Measurements from ENCODE around the gene KCNQ1. TPM values are rescaled to one million over a fixed set of nuclear protein-coding genes. Genes with fewer than 3 reads are reported as not detected.

Gene KCNQ1
- total and polyA plus RNA-seq, 8 donors = 7.1 to 37.7 (median 9.9) TPM

- intact Hi-C loops (cut with DNase I) = no loop called here
- H3K9me3 ChIP-seq = no peaks in the 10 kb centered on the region
- no peak for TF ChIP-seq CTCF (IDR thresholded peaks at IDR 0.05)
- no peaks in the 10 kb centered on the region for H3K27me3 ChIP-seq
- ATAC-seq (no peak), DNase-seq (peak in 1 of 4 donors; percentile 35)
- peaks cover 10 to 32% of the 10 kb centered on the region in 2 donors for H3K4me1 ChIP-seq
- H3K36me3 ChIP-seq = no peaks in the 10 kb centered on the region
- no peak overlapping the region for H3K4me3 ChIP-seq
- H3K27ac ChIP-seq = no peak overlapping the region
Observed at GRCh38 chr11:2808850-2809846, 364.3 kb downstream of the KCNQ1 start.

GRCh38 chr11:2809854-2810253 lies 365.0 kb downstream of the KCNQ1 start:
- no peak overlapping the region for H3K27ac ChIP-seq
- no peak for DNase-seq
- intact Hi-C loops (cut with DNase I) = no loop called here
- H3K27me3 ChIP-seq = no peaks in the 10 kb centered on the region
- H3K36me3 ChIP-seq = no peaks in the 10 kb centered on the region
- no peak for ATAC-seq
- TF ChIP-seq CTCF (IDR thresholded peaks at IDR 0.05) = no peak
- H3K4me1 ChIP-seq = peaks cover 10 to 32% of the 10 kb centered on the region in 2 donors
- no peaks in the 10 kb centered on the region for H3K9me3 ChIP-seq
- no peak overlapping the region for H3K4me3 ChIP-seq

GRCh38 chr11:2810411-2811205 lies 365.8 kb downstream of the KCNQ1 start:
- TF ChIP-seq CTCF (IDR thresholded peaks at IDR 0.05) = no peak
- H3K36me3 ChIP-seq = no peaks in the 10 kb centered on the region
- no peaks in the 10 kb centered on the region for H3K9me3 ChIP-seq
- no peak overlapping the region for H3K4me3 ChIP-seq
- H3K27ac ChIP-seq = no peak overlapping the region
- no peaks in the 10 kb centered on the region for H3K27me3 ChIP-seq
- DNase-seq (peak in 1 of 4 donors; percentile 60), ATAC-seq (no peak)
- H3K4me1 ChIP-seq = peaks cover 10 to 32% of the 10 kb centered on the region in 2 donors
- intact Hi-C loops (cut with DNase I) = no loop called here

GRCh38 chr11:2811206-2812091 lies 366.6 kb downstream of the KCNQ1 start:
- H3K4me3 ChIP-seq = no peak overlapping the region
- no peak for ATAC-seq

More at GRCh38 chr11:2811206-2812091, 366.6 kb downstream of the KCNQ1 start:
- no peak for TF ChIP-seq CTCF (IDR thresholded peaks at IDR 0.05)
- DNase-seq = peak in 1 of 4 donors; percentile 69
- no peaks in the 10 kb centered on the region for H3K27me3 ChIP-seq
- peaks cover 0 to 5% of the 10 kb centered on the region in 2 donors for H3K9me3 ChIP-seq
- intact Hi-C loops (cut with DNase I) = no loop called here
- peaks cover 10 to 32% of the 10 kb centered on the region in 2 donors for H3K4me1 ChIP-seq
- H3K27ac ChIP-seq = peak overlapping the region in 1 of 2 donors; percentile 64
- H3K36me3 ChIP-seq = no peaks in the 10 kb centered on the region
